GDM1 (cell line): ENCODE measurements around the gene TTC7B.
"Not testable (repeated sequence)": the region's sequence is repeated elsewhere in the genome, so short reads cannot be mapped to it uniquely, and the experiment has no call there.

ENCODE experiments used
- DNase-seq: peaks from one replicate; lab custom pipeline; 2025; lab: John Stamatoyannopoulos, UW

Gene TTC7B, protein sequence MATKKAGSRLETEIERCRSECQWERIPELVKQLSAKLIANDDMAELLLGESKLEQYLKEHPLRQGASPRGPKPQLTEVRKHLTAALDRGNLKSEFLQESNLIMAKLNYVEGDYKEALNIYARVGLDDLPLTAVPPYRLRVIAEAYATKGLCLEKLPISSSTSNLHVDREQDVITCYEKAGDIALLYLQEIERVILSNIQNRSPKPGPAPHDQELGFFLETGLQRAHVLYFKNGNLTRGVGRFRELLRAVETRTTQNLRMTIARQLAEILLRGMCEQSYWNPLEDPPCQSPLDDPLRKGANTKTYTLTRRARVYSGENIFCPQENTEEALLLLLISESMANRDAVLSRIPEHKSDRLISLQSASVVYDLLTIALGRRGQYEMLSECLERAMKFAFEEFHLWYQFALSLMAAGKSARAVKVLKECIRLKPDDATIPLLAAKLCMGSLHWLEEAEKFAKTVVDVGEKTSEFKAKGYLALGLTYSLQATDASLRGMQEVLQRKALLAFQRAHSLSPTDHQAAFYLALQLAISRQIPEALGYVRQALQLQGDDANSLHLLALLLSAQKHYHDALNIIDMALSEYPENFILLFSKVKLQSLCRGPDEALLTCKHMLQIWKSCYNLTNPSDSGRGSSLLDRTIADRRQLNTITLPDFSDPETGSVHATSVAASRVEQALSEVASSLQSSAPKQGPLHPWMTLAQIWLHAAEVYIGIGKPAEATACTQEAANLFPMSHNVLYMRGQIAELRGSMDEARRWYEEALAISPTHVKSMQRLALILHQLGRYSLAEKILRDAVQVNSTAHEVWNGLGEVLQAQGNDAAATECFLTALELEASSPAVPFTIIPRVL

DNA sequence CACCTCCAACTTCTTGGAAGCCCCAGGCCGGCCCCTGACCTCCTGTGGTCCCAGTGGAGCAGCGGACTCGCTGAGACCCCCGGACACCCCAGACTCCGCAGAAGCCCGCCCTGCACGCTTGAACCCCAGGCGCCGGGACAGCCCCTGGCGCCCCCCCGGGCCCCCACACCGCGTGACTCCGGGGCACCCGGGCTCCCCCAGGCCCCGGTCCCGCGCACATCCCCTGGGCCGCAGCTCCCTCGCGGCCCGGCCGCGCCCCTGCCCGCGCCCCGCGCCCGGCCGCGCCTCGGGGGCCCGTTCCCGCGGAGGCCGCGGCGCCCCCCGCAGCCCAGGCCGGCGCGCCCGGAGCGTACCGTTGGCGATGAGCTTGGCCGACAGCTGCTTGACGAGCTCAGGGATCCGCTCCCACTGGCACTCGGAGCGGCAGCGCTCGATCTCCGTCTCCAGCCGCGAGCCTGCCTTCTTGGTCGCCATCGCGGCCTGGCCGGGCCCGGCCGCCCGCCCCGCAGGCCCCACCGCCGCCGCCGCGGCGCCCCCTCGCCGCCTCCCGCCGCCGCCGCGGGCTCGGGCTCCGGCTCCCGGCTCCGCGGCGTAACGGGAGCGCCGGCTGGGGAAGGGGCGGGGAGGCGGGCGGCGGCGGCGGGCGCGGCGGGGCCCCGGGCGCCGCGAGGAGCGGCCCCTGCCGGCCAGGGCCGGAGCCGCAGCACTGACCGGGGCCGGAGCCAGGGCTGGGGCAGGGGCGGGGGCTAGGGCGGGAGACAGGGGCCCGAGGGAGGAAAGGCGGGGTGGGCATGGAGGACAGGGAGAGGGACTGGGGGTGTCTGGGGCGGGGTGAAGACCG, at the start of gene TTC7B:
Gene TTC7B (minus strand): TSS at position 609 of the 841 bp plus-strand sequence. CDS start 135 bp downstream, at position 474.
- no peak for DNase-seq

DNA sequence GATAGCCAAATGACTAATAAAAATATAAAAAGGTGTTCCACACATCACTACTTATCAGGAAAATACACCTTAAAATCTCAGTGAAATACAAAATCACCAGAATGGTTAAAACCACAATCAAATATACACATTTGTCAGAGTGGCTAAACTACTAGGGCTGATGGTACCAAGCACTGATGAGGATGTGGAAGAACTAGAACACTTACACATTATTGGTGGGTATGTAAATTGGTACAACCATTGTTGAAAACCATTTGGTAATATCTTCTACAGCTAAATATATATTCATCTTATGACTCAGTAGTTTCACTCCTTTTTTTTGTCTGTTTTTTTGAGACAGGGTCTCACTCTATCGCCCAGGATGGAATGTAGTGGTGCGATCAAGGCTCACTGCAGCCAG, 48.5 kb upstream of the TTC7B start:
- no peak for DNase-seq

DNA sequence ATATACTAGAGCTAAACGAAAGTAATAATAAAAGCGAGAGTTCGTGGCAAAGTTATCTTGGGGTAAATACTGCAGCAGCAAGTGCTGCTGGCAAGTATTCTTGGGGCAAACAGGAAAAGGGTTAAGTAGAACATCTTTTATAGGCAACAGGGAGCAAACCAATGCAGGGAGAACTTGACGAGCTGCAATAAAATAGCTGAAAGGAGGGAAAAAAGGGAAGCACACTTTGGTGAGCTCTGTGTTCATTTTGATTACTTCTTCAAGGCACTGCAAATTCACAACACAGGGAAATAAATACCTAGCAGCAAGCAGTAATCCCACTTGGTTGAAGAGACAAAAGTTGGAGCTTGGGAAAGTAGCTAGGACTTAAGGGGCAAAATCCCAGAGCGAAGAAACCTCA, 42.3 kb upstream of the TTC7B start:
- no peak for DNase-seq

DNA sequence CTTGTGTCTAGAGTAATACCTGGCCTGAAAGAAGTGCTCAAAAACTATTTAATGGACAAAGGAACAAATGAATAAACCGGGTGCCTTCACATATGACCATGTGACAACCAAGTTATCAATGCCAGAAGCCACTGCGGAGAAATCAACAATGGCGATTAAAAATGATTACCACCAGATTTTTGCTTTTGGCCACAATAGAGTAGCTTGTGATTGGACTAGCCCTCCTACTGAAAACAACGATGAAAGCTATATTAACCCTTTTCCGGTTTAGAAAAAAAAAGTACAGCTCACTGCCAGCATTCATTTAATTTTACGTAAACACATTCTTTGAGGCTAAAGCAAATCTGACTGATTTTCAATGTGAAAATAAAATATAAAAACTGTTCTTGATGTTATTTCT, 41.6 kb upstream of the TTC7B start:
- no peak for DNase-seq

DNA sequence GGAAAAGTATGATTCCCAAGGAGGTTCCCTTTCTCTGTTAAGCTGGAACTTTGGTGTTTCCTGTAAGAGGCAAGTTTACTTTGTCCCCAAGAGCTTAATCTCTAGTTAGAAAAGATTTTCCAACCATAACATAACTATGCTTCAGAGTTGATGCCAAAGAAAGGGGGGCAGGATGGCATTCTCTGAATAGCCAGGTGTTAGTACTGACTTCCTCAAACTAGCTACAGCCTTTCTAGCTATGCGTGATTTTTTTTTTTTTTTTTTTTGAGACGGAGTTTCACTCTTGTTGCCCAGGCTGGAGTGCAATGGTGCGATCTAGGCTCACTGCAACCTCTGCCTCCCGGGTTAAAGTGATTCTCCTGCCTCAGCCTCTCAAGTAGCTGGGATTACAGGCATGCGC, 39.9 kb upstream of the TTC7B start:
- DNase-seq, result not testable (repeated sequence)

DNA sequence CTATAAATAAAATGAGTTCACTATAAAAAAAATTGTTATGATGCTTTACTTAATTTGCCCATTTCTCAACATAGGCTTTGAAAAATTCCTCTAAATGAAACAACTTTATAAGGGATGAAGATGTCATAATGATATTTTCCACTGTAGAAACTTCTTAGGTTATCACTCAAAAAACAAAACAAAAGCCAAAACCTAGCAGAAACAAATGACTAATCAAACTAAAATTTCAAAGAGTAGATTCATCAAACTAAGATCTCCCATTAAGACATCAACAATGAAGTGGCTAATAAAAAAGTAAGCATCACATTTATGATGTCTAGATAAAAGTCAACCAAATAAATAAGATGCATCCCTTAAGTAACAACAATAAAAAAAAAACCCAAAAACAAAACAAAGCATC, 36.9 kb upstream of the TTC7B start:
- no peak for DNase-seq

DNA sequence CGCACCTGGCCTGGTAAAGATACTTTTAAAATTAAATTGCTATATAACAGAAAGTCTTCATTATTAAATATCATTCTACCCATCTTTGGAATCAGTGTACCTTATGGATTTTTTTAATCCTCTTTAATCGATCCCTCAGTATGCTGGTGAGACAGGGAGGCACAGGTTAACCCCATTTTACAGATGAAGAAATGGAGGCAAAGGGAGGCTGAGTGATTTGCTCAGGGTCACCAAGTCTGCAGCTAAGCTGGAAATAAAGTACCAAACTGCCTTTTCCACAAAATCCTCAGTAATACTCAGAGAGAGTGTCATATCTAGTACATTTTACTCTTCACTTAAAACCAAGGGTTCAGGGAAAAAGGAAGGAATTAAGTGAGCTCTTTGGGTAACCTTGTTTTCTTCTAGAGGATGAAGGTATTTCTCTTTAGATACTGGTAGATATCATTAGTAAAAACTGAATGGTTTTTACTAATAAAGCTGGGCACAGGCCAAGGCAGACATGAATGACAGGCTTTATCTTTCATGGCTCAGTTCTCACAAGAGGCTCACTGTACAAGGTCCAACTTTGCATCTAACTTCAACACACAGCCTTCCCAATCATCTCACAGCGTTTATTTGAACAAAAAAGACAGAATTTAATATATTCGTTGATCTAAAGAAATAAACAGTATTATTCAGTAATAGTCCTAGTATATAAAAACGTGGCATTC, 35.3 kb upstream of the TTC7B start:
- no peak for DNase-seq

DNA sequence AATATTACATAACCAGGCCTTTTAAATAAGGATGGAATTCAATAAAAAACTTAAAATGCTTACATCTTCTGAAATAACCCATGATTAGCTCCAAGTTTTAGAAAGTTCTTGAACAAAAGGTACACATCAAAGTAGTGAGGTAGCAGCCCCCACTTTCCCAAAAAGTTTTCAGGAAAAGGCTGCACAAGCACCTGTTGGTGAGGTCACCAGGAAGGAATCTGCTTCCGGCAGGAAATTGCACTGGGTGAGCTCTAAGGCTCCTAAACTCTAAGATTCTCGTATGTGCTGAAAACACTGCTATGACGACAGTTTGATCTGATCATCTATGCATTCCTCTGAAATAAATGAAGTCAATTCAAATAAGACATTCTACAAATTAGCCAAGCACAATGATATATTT, 34.3 kb upstream of the TTC7B start:
- DNase-seq, result no peak

DNA sequence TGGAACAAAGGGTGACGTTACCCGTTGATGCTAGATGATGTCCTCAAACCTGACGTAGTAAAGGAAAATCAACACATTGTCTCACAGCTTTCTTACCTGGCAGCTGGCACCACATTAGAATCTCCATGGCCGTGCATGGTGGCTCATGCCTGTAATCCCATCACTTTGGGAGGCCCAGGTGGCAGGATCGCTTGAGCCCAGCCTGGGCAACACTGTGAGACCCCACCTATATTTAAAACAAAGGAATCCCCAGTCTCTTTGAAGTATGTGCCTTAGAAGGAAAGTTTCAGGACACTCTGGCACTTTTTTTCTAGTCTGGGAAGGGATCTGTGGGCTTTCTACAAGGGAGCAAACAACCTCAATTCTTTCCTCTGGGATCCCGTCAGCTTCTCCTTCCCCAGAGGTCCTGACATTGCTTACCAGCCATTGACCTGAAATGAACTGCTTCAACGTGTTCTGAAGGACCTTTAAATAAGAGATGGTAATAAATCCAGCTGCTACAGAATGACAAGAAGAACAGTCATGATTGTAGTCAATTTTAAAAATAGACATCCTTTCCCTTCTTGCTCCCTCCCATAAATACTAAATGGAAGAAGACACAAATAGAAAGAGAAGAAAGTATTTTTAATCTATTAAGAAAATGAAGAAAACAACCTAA, 33.7 kb upstream of the TTC7B start:
- DNase-seq, result no peak

DNA sequence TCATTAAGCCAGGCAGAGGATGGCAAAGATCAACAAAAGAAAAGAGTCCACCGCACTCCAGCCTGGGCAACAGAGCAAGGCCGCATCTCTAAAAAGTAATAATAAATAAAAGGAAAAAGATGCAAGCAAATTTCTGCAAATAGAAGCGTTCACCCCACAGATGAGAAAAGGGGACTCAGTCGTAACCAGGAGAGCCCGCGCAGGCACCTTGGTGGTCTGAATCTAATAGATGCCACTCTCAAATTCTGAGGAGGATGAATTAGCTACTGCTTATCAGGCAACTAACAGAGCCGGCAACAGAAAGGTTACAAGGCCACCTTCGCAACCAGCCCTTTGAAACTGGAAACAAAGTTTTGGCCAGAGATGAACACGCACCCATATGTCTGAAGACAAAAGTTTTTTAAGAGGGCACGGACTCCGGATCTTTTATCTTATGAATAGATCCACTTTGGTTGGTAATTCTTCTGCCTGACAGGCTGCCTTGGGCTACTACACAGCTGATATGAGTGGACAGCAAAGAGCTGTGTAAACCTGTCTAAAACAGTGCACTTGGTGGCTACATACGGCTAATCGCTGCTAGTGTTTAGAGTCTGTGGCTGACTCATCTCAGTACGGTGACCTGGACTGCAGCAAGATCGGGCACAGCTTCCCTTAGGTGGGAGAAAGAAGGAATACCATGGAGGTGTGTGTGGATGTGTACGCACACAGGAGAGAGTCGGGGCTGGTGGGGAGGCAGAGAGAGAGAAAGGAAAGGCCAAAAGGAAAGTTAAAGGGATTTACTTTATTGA, 32.9 kb upstream of the TTC7B start:
- DNase-seq, result no peak

DNA sequence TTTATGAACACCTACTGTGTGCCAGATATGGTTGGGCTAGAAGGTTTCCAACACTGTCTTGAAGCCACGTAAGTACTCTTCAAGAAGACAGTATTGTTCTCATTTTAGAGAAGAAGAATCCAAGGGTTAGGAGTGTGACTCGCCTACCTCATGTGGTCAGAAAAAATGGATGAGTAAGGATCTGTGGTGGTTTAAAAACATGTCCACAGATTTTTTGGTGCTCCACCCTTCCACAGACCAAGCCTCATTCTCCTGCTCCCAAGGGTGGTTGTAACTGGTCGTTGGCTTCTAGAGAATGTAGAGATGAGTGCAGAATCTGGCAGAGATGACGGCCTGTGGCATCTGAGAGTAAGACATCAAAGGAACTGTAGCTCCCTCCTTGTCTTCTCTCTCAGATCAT, 30.3 kb upstream of the TTC7B start:
- no peak for DNase-seq

DNA sequence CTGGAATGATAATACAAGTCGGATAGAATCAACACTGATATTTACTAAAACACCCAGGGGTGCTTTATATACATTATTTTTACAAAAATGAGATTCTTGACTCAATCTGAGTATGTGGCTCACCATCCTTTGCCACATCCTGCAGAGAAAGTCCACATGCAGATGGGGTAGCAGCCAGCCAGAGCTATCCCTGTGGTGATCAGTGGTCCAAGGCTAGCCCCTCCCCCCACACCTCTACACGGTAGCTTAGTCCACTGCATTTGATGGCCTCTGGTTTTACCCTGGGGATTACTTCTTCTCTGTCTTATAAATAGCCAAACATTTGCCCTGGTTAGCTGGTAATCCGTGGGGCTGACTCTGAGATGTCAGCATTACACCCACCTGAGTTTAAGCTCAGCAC, 28.1 kb upstream of the TTC7B start:
- no peak for DNase-seq

DNA sequence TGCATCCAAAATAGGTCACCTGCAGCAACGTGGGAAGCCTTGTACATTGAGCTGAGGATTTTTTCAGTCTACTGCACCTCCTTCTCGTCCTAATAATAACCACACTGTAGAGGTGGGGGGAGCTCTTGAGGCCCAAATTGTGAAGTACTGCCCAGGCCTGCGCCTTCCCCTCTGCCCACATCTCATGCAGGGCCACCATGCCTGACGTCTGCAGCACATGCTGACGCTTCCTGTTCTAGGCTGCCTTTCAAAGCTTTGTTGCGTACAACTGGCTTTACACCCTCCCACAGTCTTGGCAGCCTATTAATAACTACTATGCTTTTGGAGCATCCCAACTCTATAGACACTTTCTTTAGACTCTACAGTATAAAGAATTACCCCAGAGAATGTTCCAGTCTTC, 26.5 kb upstream of the TTC7B start:
- DNase-seq, result no peak

DNA sequence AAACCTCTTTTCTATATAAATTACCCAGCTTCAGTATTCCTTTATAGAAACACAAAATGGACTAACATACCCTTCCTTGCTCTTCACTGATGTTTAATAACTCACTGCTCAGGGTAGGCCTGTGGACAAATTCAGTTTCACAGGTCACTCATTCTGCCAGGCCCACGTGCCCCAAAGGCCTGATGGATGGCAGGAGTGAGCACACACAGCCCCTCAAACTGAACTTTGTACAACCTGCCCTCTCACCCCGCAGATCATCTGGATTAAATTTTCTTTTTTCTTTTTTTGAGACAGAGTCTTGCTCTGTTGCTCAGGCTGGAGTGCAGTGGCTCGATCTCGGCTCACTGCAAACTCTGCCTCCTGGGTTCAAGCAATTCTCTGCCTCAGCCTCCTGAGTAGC, 24.4 kb upstream of the TTC7B start:
- DNase-seq, result not testable (repeated sequence)

DNA sequence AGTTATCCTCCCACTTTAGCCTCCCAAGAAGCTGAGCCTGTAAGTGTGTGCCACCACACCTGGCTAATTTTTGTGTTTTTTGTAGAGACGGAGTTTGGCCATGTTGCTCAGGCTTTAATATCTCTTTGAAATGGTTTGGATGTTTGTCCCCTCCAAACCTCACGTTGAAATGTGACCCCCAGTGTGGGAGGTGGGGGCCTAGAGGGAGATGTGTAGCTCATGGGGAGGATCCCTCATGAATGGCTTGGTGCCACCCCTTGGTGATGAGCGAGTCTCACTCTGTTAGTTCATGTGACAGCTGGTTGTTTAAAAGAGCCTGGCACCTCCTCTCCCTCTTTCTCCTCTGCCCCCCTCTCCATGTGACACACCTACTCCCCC, 23.6 kb upstream of the TTC7B start:
- DNase-seq, result no peak

DNA sequence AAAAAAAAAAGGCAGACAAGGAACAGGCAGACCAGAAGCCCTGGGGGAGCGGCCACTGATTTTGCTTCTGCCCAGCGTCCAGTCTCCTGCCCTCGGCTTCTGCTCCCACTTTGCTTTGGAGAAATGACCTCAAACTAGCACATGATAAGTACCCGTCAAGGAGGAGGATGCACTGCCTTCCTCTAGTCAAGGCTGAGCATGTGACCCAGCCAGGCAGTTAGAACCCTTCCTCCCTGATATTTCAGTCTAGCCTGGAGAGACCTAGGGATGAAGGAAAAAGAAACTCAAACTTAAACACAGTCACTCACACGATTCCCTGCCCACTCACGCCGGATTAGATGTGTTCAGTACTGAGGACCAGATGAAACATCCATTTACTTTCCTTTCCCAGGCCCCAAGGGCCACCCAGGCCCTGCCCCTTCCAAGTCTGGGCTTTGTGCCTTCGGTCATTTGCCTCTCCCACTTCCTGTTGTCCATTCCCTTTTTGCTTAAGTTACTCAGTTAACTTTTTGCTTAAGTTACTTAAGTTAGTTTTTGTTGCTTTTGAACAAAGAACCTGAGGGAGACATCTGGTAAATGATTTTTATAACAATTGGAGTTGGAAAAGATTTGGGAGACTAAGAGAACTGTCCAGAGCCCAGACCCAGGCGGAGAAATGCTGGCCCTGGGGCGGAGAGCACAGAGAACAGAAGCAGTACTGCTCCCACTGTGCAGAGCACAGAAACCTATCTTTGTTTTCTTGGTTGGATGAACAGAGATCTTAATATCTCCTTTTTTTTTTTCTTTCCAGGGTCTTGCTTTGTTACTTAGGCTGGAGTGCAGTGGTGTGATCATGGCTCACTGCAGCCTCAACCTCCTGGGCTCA, 23.0 kb upstream of the TTC7B start:
- no peak for DNase-seq

DNA sequence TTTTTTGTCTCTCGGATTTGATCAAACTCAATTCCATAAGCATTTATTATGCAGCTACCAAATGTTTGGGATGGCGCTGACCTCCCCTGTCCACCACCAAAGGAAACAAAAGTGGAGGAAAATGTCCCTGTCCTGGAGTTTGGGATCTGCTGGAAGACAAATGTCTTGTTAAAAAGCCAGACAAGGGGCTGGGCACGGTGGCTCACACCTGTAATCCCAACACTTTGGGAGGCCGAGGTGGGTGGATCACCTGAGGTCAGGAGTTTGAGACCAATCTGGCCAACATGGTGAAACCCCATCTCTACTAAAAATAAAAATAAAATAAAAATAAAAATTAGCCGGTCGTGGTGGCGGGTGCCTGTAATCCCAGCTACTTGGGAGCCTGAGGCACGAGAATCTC, 22.3 kb upstream of the TTC7B start:
- not testable (repeated sequence) for DNase-seq

DNA sequence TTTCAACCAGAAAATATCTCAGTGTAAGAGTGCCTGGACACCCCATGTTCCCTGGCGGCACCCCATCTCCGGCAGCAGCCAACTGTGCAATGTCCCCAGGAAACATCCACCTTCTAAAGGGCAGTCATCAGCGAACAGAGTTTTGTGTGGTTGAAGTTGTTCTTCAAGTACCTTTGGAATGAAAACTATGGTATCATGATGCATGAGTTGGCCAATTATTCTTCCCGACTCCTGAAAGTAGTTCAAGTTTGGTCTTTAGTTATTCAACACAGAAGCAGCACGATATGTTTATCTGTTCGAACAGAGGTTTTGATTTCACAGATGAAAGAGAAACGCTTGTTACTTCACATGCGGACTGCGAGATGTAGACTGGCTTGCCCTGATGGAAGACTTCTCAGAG, 21.1 kb upstream of the TTC7B start:
- DNase-seq, result no peak

DNA sequence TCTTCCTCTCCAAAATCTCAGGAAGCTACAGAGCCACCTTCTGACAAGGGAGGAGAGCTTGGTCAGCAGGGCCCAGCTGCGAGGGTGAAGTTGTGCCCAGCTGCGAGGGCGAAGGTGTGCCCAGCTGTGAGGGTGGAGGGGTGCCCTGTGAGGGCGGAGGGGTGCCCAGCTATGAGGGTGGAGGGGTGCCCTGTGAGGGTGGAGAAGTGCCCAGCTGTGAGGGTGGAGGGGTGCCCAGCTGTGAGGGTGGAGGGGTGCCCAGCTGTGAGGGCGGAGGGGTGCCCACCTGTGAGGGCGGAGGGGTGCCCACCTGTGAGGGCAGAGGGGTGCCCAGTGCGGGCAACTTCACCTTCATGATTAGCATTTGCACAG, 20.4 kb upstream of the TTC7B start:
- DNase-seq, result no peak

DNA sequence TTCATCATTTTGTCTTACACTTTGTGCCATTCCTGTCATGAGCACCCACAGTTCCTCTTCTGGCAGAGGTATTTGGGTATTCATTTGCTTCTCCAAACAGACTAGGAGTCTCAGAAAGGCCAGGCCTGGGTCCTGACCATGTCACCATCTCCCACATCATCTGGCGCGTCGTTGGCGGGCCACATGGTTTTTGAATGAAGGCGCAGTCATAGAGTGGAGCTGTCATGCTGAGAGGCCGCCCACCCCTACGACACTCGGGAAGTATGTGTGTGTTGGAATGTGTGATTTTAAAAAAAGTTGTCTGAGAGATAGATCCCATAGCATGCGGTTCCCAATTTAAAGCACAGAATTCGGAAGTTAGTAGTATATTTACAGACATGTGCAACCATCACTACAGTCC, 15.6 kb upstream of the TTC7B start:
- no peak for DNase-seq
